HepG2 (cell line): ENCODE results near the gene TANGO2. TPM values are rescaled to one million over a fixed set of nuclear protein-coding genes. Genes with fewer than 3 reads are reported as not detected.

Source experiments
- ATAC-seq: fragments of 200-7000 bp; cut with Tn5 transposase; 3 replicates; pipeline ENCODE4 v1.9.1; 2020; ENCODE audit warnings: mild to moderate bottlenecking, moderate library complexity
- BruUV-seq: library from RNA; stranded (reverse); fragments of 400-500 nt; replicated peaks from 2 replicates; lab custom pipeline; 2021; lab: Mats Ljungman, UMichigan
- CTCF ChIA-PET: fragments of 300-600 bp; formaldehyde crosslinking; extraction: SDS; loops from one replicate; lab custom pipeline; 2021; ENCODE audit warnings: low total read pairs, inconsistent platforms, low intra/inter-chr PET ratio; lab: Yijun Ruan, JAX
- POLR2A ChIA-PET: fragments of 350-600 bp; sonication (Branson Sonifier 250); formaldehyde crosslinking; loops from one replicate; lab custom pipeline; 2020; ENCODE audit warnings: antibody characterized with exemption, inconsistent platforms; lab: Yijun Ruan, JAX
- DNase-seq: peaks from one replicate; pipeline ENCODE4 v3.0.0-alpha.2; 2015; ENCODE audit warnings: low spot score
- FAIRE-seq: peaks from 3 replicates; lab custom pipeline; 2011; peaks lifted over from hg19 to GRCh38; lab: Jason Lieb, UNC
- H2AFZ ChIP-seq: one replicate; pipeline ENCODE4 v1.6.1; 2011; ENCODE audit warnings: low read length, inconsistent platforms
- H3K27ac ChIP-seq: fragments of 300-600 bp; 3 replicates; pipeline ENCODE4 v1.8.0; 2011; ENCODE audit warnings: mixed run types, mild to moderate bottlenecking, mixed read lengths, low read length, inconsistent platforms; ENCODE audit not compliant: insufficient read depth; ENCODE audit errors: extremely low read length
- H3K27me3 ChIP-seq, 2 experiments: fragments of 200-600 bp in 1 of 2; 2 replicates in 1 of 2; 3 replicates in 1 of 2; pipeline versions ENCODE4 v1.6.0 to v1.8.0; 2011; ENCODE audit warnings: low read length in 2 of 2, mild to moderate bottlenecking in 2 of 2, moderate library complexity in 2 of 2, inconsistent platforms in 1 of 2; ENCODE audit not compliant: insufficient read depth in 2 of 2, control insufficient read depth in 1 of 2
- H3K36me3 ChIP-seq, 2 experiments: fragments of 200-600 bp in 1 of 2; replicated peaks in 1 of 2; 2 replicates in 1 of 2; 3 replicates in 1 of 2; pipeline versions ENCODE4 v1.5.1 to v1.8.0; 2011; ENCODE audit warnings: low read length in 2 of 2, inconsistent platforms in 1 of 2; ENCODE audit not compliant: insufficient read depth in 2 of 2, control insufficient read depth in 1 of 2
- H3K4me1 ChIP-seq: 2 replicates; pipeline ENCODE4 v1.5.1; 2012; ENCODE audit warnings: low read length, inconsistent platforms; ENCODE audit not compliant: insufficient read depth
- H3K4me2 ChIP-seq: 2 replicates; pipeline ENCODE4 v1.6.0; 2011; ENCODE audit warnings: low read depth, low read length, inconsistent platforms
- H3K4me3 ChIP-seq, 3 experiments: fragments of 200-600 bp in 1 of 3; sonication (generic), shearing (Covaris generic) in 1 of 3; replicated peaks in 1 of 3; 2 replicates each; pipeline ENCODE4 v1.5.1; 2011 to 2016; ENCODE audit warnings: low read length in 3 of 3, inconsistent platforms in 2 of 3, low read depth in 2 of 3, mild to moderate bottlenecking in 2 of 3, control low read depth in 1 of 3, mixed read lengths in 1 of 3; ENCODE audit not compliant: insufficient read depth in 1 of 3
- H3K79me2 ChIP-seq: one replicate; pipeline ENCODE4 v1.6.1; 2011; ENCODE audit warnings: low read length, inconsistent platforms; ENCODE audit not compliant: insufficient read depth
- H3K9ac ChIP-seq: 2 replicates; pipeline ENCODE4 v1.6.0; 2011; ENCODE audit warnings: mild to moderate bottlenecking, low read depth, low read length, inconsistent platforms; ENCODE audit not compliant: insufficient read depth
- H3K9me3 ChIP-seq: 2 replicates; pipeline ENCODE4 v1.5.1; 2012; ENCODE audit warnings: mild to moderate bottlenecking, low read length
- H4K20me1 ChIP-seq: 2 replicates; pipeline ENCODE4 v1.6.0; 2011; ENCODE audit warnings: inconsistent platforms, mild to moderate bottlenecking, low read length, moderate library complexity; ENCODE audit not compliant: insufficient read depth
- HOXA5 ChIP-seq: sonication (generic); formaldehyde crosslinking; IDR thresholded peaks from 2 replicates; pipeline ENCODE4 v1.4.0; 2020; ENCODE audit warnings: missing genetic modification reagents
- POGZ ChIP-seq: sonication (generic); formaldehyde crosslinking; IDR thresholded peaks from 2 replicates; pipeline ENCODE4 v1.4.0; 2020; ENCODE audit warnings: mild to moderate bottlenecking, missing genetic modification reagents
- SKI ChIP-seq: fragments of 450-650 bp; IDR thresholded peaks from one replicate; pipeline ENCODE4 v1.6.1; 2018; ENCODE audit warnings: mild to moderate bottlenecking; ENCODE audit not compliant: partially characterized antibody
- SMARCC2 ChIP-seq: fragments of 450-650 bp; IDR thresholded peaks from 2 replicates; pipeline ENCODE4 v1.6.1; 2017; ENCODE audit warnings: antibody characterized with exemption, mild to moderate bottlenecking
- ZKSCAN8 ChIP-seq: IDR thresholded peaks from 2 replicates; pipeline ENCODE4 v1.6.1; 2016; ENCODE audit warnings: borderline replicate concordance, missing genetic modification reagents, missing compliant biosample characterization
- ZNF552 ChIP-seq: sonication (generic); formaldehyde crosslinking; IDR thresholded peaks from 2 replicates; pipeline ENCODE4 v1.9.0; 2022; ENCODE audit warnings: missing genetic modification reagents, mild to moderate bottlenecking, borderline replicate concordance
- ZNF7 ChIP-seq: IDR thresholded peaks from 2 replicates; pipeline ENCODE4 v1.6.1; 2016; ENCODE audit warnings: missing biosample characterization, missing genetic modification reagents
- WGBS: methylation state at CpG from one replicate; pipeline ENCODE4 v1.1.6; 2017; ENCODE audit warnings: low lambda C conversion rate; 5-methylcytosine and 5-hydroxymethylcytosine counted together
- in situ Hi-C: cut with HindIII; loops from 2 replicates; pipeline ENCODE4 v1.10.0; 2017; ENCODE audit warnings: low pct_unique_long_range_greater_than_20kb; ENCODE audit not compliant: extremely low pct_ligation_motif_present
- intact Hi-C: fragments of 100-400 bp; cut with micrococcal nuclease; formaldehyde crosslinking; loops from one replicate; pipeline ENCODE4 v1.10.0; 2022; ENCODE audit not compliant: unreplicated experiment
- polyA plus RNA-seq, 8 experiments: library from polyadenylated mRNA; depleted of rRNA in 3 of 8; stranded (reverse) in 7 of 8; unstranded in 1 of 8; fragments of >200 nt; fragmentation: Illumina TruSeq in 4 of 8; extraction: Trizol in 4 of 8; gene quantifications; 2 replicates each; pipeline versions ENCODE4 v1.2.1 to v1.2.3, GENCODE V29; 2011 to 2016; ENCODE audit warnings: low read depth in 4 of 8, missing spikeins in 1 of 8, mixed read lengths in 1 of 8; ENCODE audit not compliant: insufficient read depth in 1 of 8
- total RNA-seq, 5 experiments: library from RNA; depleted of rRNA; stranded (reverse); fragments of >200 nt; fragmentation: Illumina TruSeq; extraction: Trizol; gene quantifications; 2 replicates each; pipeline ENCODE4 v1.2.3, GENCODE V29; 2016; ENCODE audit warnings: low read depth in 1 of 5
- TF ChIP-seq, protein P1 (sequence below): sonication (generic); formaldehyde crosslinking; IDR thresholded peaks from 2 replicates; pipeline ENCODE4 v1.5.0; 2020; ENCODE audit warnings: mild to moderate bottlenecking, missing genetic modification reagents, moderate library complexity

The TANGO2 gene
- total and polyA plus RNA-seq, 2 of the 13 experiments (the other 11 are each of a cell fraction or from before 2014, with no cell fraction given) = 12.9 to 14.8 TPM

DNA sequence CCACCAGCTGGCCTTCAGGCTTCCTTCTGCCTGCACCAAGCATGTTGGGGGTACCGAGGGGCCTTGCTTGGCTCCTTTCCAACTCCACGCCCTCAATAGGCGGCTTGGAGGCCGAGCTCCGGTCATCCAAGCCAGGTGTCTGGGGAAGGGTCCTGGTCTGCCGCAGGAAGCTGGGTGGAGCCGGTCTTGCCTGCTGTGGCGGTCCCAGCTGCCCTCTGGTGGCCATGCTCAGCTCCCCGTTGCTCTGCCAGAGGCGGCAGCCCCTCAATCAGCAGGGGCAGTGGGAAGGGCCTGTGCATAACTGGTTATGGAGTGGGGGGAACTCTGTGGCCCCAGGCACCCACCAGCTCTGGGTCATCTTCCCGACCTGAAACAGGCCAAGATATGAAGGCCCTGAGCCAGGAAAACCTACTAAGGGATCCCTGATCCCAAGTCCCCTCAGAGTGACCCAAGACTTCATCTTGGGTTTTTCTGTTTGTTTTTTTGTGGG is 7.5 kb upstream of the TANGO2 start (continued):
- no peak for TF ChIP-seq SMARCC2
- no peak for TF ChIP-seq HOXA5 (CRISPR knock-in tag)
- TF ChIP-seq ZNF552 (CRISPR knock-in tag) = no peak
- no peak for TF ChIP-seq POGZ (CRISPR knock-in tag)
- TF ChIP-seq ZNF7 = no peak
- TF ChIP-seq SKI = no peak

DNA sequence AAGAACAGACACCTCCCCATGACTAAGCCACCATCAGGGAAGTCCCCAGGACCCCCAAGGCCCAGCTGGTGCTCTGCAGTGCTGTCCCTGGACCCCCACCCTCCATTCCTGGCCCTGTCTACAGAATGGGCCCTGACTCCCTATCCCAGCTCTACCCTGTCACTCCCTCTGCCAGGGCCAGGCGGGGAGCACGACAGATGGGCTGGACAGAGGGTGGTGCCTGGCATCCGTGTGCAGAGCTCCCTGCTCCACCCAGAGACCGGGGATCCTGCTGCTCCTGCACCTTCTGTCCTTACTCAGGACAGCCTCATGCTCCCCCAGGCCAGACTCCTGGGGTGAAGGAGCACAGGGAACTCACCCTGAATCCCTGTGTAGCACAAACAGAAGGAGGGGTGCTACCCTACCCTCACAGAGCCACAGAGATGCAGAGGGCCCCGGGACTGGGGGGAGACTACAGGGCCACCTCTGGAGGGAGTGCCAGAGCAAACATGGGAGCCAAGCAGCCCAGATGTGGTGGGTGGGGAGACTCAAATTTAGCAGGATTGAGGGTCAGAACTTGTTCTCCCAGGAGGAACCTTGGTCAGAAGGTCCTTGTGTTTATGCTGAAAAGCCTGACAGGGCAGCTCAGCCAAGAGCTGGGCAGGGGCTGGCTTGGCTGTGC is 6.3 kb upstream of the TANGO2 start:
- DNase-seq (no peak), FAIRE-seq (no peak), ATAC-seq (no peak)
- TF ChIP-seq, protein P1, sequence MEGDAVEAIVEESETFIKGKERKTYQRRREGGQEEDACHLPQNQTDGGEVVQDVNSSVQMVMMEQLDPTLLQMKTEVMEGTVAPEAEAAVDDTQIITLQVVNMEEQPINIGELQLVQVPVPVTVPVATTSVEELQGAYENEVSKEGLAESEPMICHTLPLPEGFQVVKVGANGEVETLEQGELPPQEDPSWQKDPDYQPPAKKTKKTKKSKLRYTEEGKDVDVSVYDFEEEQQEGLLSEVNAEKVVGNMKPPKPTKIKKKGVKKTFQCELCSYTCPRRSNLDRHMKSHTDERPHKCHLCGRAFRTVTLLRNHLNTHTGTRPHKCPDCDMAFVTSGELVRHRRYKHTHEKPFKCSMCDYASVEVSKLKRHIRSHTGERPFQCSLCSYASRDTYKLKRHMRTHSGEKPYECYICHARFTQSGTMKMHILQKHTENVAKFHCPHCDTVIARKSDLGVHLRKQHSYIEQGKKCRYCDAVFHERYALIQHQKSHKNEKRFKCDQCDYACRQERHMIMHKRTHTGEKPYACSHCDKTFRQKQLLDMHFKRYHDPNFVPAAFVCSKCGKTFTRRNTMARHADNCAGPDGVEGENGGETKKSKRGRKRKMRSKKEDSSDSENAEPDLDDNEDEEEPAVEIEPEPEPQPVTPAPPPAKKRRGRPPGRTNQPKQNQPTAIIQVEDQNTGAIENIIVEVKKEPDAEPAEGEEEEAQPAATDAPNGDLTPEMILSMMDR (CRISPR knock-in tag) = peak; percentile 12; the same call in 1 of the 2 replicates
- no peak for TF ChIP-seq ZKSCAN8 (CRISPR knock-in tag)
- Histone ChIP-seq H3K9ac (no peak overlapping the region), H3K9me3 (no peaks in the 10 kb centered on the region), H4K20me1 (no peaks in the 10 kb centered on the region), H3K4me1 (peaks cover 68% of the 10 kb centered on the region), H3K36me3 (no peaks in the 10 kb centered on the region), H3K4me3 (peak overlapping the region; percentile 67 to 81 (median 81); a peak in 4 of 6 replicates), H3K27me3 (peaks cover 0 to 5% of the 10 kb centered on the region in 2 experiments; a peak in 2 of 5 replicates), H3K4me2 (peak overlapping the region; percentile 95), H2AFZ (no peak overlapping the region), H3K79me2 (peaks cover 6% of the 10 kb centered on the region), H3K27ac (no peak overlapping the region)
- intact Hi-C loops = loop anchor here (10.0 kb wide), 1 partner anchor 60 kb away; no protein-coding TSS in a partner anchor
- 86% methylated on average over 5 of the region's 5 CpGs for WGBS
- in situ Hi-C loops = loop anchor here (5.0 kb wide), 1 partner anchor 42 kb away; no protein-coding TSS in a partner anchor
- no TSS peak for BruUV-seq
- ChIA-PET POLR2A (interaction anchor here (0.7 to 2.2 kb wide), 3 partner anchors 49 to 52 kb away, joined by 3 to 7 read pairs (median 6); no protein-coding TSS in a partner anchor), CTCF (interaction anchor here (3.3 kb wide), 1 partner anchor 44 kb away, joined by 35 read pairs; no protein-coding TSS in a partner anchor)
